ENCODE data around the gene SLC35B2. TPM values are rescaled to one million over a fixed set of nuclear protein-coding genes. Genes with fewer than 3 reads are reported as not detected.

The SLC35B2 gene
- total RNA-seq, 4 donors from 2014 or later, result 10.7 to 35.2 (median 26.5) TPM

DNA sequence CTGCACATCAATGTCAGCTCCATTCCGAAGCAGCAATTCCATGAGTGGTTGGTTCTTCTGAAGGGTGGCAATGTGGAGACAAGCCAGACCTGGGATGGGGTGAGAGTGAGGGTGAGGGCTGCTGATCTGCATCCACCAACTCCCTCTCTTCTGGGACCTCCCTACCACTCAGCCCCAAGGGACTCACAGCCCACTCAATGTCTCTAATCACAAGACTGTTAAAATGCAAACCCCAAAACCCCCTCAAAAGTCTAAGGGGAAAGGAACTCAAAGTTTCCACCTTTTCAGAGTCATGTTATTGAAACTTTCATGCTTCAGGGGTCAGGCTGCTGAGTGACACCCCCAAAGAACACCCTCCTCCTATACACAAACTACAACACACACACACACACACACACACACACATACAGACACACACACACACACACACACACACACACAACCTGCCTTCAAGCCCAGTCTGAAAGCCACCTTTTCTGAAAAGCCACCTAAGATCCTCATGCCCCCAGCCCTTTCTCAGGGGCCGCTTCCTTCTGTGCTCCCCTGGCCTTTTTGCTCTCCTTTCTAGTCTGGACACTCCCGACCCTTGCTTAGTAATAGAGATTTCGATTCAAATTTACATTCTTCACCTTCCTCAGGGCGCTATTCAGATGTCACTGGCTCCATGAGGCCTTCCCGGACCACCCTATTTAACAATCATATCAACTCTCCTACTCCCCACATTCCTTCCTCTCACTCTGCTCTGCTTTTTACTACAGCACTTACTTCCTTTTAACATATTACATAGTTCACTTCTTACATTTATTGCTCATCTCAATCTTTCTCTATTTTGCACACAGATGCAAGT is 3.3 kb upstream of the SLC35B2 start:
- Histone ChIP-seq H3K27ac (peak overlapping the region in 1 of 4 donors; percentile 99), H3K36me3 (peaks cover 0 to 20% (median 0%) of the 10 kb centered on the region in 3 donors), H3K27me3 (no peaks in the 10 kb centered on the region), H3K4me1 (peaks cover 13 to 46% (median 21%) of the 10 kb centered on the region in 4 donors), H3K4me3 (no peak overlapping the region), H3K9me3 (no peaks in the 10 kb centered on the region)
- DNase-seq, result peak in 1 of 3 donors; percentile 28
- TF ChIP-seq POLR2A (IDR thresholded peaks at IDR 0.05), result no peak
- TF ChIP-seq, protein P1, sequence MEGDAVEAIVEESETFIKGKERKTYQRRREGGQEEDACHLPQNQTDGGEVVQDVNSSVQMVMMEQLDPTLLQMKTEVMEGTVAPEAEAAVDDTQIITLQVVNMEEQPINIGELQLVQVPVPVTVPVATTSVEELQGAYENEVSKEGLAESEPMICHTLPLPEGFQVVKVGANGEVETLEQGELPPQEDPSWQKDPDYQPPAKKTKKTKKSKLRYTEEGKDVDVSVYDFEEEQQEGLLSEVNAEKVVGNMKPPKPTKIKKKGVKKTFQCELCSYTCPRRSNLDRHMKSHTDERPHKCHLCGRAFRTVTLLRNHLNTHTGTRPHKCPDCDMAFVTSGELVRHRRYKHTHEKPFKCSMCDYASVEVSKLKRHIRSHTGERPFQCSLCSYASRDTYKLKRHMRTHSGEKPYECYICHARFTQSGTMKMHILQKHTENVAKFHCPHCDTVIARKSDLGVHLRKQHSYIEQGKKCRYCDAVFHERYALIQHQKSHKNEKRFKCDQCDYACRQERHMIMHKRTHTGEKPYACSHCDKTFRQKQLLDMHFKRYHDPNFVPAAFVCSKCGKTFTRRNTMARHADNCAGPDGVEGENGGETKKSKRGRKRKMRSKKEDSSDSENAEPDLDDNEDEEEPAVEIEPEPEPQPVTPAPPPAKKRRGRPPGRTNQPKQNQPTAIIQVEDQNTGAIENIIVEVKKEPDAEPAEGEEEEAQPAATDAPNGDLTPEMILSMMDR (IDR thresholded peaks at IDR 0.05), result no peak

DNA sequence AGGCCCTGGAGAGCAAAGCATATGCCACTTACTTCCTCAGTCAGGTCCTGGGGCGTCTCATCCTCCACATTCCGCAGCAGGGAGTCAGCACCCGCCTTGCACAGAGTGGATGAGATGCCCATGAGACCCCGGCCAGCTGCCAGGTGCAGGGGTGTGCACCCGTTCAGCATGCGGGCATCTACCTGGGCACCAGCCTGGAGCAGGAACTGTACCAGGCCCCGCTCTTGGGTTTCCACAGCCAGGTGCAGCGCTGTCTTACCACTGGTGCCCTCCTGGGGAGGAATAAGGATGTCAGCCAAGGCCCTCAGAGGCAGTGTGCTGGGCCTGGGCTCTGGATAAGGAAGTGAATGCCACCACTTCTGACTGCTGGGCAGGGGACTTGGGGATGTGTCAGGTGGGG is 2.7 kb upstream of the SLC35B2 start:
- no peak for TF ChIP-seq POLR2A (IDR thresholded peaks at IDR 0.05)
- TF ChIP-seq, protein P1 (IDR thresholded peaks at IDR 0.05), result no peak
- DNase-seq, result no peak
- no peaks in the 10 kb centered on the region for H3K9me3 ChIP-seq
- H3K4me1 ChIP-seq, result peaks cover 13 to 46% (median 21%) of the 10 kb centered on the region in 4 donors
- peaks cover 0 to 24% (median 0%) of the 10 kb centered on the region in 3 donors for H3K36me3 ChIP-seq
- no peaks in the 10 kb centered on the region for H3K27me3 ChIP-seq
- peak overlapping the region in 1 of 4 donors; percentile 99 for H3K27ac ChIP-seq
- H3K4me3 ChIP-seq, result no peak overlapping the region

DNA sequence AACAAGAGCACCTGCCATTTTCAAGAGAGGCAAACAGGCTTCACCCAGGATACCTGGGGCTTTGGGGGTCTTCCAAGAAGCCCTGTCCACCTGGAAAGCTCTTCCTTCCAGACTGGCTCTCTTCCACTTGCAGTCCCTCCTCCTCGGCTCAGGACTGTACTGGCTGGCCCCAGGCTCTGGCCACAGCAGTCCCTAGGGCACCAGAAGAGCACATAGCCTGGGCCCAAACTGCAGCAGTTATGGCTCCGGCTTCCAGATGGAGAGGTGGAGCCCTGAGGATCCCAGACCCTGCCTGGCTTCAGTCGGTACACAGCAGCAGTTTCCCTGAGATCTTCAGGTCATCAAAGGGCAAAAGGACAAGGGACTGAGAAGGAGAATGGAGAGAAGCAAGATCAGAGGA is 1.6 kb upstream of the SLC35B2 start:
- peaks cover 0 to 35% (median 0%) of the 10 kb centered on the region in 3 donors for H3K36me3 ChIP-seq

DNA sequence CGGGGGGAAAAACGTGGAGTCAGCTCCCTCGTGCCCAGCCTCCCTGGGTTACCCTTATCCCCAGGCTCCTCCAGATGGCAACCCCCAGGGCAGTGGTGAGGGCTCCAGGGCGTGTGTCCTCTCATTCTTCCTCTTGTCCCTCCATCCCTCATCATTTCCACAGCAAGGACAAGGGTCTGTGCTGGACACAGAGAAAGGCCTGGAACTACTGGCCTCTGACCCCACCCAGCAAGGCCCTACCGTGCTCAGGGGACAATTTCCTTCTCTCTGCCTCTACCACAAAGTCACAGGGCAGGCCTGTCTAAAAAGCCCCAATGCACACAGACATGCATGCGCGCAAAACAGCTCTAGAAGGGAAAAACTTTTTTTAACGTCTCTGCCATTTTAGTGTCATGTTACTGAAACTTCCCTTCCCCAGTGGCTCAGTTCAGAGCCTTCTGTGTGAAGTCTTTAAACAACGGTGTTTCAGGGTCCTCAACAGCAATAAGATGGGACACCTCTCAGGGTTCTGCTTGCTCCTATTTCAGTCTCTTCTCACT is 1.1 kb upstream of the SLC35B2 start:
- Histone ChIP-seq H3K27me3 (no peaks in the 10 kb centered on the region), H3K4me3 (no peak overlapping the region), H3K27ac (peak overlapping the region in 3 of 4 donors; percentile 90 to 99 (median 91)), H3K36me3 (peaks cover 0 to 40% (median 0%) of the 10 kb centered on the region in 3 donors), H3K4me1 (peaks cover 8 to 38% (median 18%) of the 10 kb centered on the region in 4 donors), H3K9me3 (no peaks in the 10 kb centered on the region)
- no peak for TF ChIP-seq POLR2A (IDR thresholded peaks at IDR 0.05)
- TF ChIP-seq, protein P1 (IDR thresholded peaks at IDR 0.05), result no peak
- DNase-seq, result peak in 1 of 3 donors; percentile 40

More for the DNA sequence above, 1.6 kb upstream of the SLC35B2 start:
- H3K27me3 ChIP-seq, result no peaks in the 10 kb centered on the region
- TF ChIP-seq, protein P1 (IDR thresholded peaks at IDR 0.05), result no peak
- peak overlapping the region in 1 of 4 donors; percentile 99 for H3K27ac ChIP-seq
- H3K9me3 ChIP-seq, result no peaks in the 10 kb centered on the region
- peak in 1 of 3 donors; percentile 23 for DNase-seq
- H3K4me1 ChIP-seq, result peaks cover 13 to 42% (median 20%) of the 10 kb centered on the region in 4 donors
- no peak overlapping the region for H3K4me3 ChIP-seq

DNA sequence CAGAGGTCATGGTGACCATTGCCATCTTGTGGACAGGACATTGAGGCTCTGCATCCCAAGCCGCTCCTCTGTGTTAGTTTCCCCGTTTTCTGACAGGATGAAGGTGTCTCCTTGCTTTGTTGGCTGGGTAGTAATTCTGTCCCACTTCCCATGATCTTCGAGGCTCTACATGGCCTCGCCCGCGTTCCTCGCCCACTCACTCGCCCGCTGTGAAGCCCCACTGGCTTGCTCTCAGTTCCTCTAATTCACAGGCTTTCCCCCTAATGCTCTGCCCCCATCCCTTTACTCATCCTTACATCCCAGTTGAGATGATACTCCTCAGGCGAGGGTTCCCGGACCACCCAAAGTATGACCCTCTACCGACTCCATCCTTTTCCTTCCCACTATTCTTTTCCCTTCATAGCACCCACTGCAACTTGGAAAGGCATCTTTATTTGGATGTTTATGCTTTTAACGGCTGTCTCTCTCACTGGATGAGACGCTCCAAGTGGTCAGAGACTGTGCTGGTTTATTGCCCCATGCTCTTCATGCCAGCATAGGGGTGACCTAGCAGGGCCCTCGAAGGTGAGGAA is 511 bp upstream of the SLC35B2 start:
- DNase-seq, result peak in 1 of 3 donors; percentile 56
- H3K4me3 ChIP-seq, result peak overlapping the region; percentile 91 to 95 (median 92)
- no peaks in the 10 kb centered on the region for H3K27me3 ChIP-seq
- no peaks in the 10 kb centered on the region for H3K9me3 ChIP-seq
- peaks cover 4 to 32% (median 15%) of the 10 kb centered on the region in 4 donors for H3K4me1 ChIP-seq
- TF ChIP-seq, protein P1 (IDR thresholded peaks at IDR 0.05), result no peak
- no peak for TF ChIP-seq POLR2A (IDR thresholded peaks at IDR 0.05)
- peak overlapping the region; percentile 90 to 99 (median 92) for H3K27ac ChIP-seq
- H3K36me3 ChIP-seq, result peaks cover 0 to 45% (median 0%) of the 10 kb centered on the region in 3 donors
